GM19324 (cell line): ENCODE data around the gene SPTLC3.

Experiments
- ATAC-seq: cut with Tn5 transposase; IDR thresholded peaks from one replicate; pipeline ENCODE4 v1.9.1; 2021; ENCODE audit warnings: mild to moderate bottlenecking, moderate library complexity; ENCODE audit not compliant: unreplicated experiment, low FRiP score

SPTLC3 gene

GRCh38 chr20:13128173-13128572 lies 119.4 kb downstream of the SPTLC3 start:
- ATAC-seq: no peak

- ATAC-seq: no peak
Measured at GRCh38 chr20:13130061-13130706, 121.4 kb downstream of the SPTLC3 start.

GRCh38 chr20:13130707-13131103 lies 121.9 kb downstream of the SPTLC3 start:
- ATAC-seq: no peak

DNA sequence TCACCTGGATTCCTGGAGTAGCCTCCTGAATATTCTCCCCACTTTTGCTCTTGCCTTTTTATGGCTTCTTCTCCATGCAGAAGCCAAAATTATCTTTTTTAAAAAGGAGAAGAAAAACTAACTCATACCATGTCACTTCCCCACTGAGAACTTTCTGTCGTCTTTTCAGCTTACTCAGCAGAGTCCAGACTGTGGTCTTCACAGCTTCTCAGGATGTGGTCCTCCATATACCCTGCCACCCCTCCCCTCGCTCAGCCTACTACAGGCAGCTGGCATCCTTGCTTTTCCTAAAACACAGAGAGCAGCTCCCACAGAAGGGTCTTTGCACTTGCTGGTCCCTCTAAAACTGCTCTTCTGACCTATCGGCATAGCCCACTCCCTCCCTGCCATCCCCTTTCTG lies 122.9 kb downstream of the SPTLC3 start:
- no peak for ATAC-seq

GRCh38 chr20:13139459-13140150 lies 130.8 kb downstream of the SPTLC3 start:
- no peak for ATAC-seq

- ATAC-seq: no peak
Measured at GRCh38 chr20:13140201-13140600, 131.4 kb downstream of the SPTLC3 start.

GRCh38 chr20:13140775-13141174 lies 132.0 kb downstream of the SPTLC3 start:
- ATAC-seq: no peak

DNA sequence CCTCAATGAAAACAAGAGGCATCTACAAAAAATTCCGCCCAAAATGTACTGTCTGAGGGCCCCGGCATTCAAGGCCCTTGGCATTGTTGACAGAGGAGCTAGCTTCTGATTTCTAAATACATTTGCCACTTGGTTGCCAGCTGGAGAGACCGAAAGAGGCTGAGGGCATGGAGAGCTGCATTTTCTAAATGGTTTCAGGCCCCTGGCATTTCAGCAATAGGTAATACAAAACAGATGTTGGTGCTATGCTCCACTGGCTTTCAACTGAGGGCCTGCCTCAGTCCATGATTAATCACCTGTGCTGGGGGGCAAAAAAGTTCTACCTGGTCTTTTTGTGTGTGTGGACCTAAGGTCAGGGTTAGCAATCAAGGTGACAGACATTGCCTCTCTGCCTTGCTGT lies 132.8 kb downstream of the SPTLC3 start:
- ATAC-seq: no peak

GRCh38 chr20:13142143-13142542 lies 133.4 kb downstream of the SPTLC3 start:
- no peak for ATAC-seq

GRCh38 chr20:13147071-13147963 lies 138.5 kb downstream of the SPTLC3 start:
- ATAC-seq: no peak

DNA sequence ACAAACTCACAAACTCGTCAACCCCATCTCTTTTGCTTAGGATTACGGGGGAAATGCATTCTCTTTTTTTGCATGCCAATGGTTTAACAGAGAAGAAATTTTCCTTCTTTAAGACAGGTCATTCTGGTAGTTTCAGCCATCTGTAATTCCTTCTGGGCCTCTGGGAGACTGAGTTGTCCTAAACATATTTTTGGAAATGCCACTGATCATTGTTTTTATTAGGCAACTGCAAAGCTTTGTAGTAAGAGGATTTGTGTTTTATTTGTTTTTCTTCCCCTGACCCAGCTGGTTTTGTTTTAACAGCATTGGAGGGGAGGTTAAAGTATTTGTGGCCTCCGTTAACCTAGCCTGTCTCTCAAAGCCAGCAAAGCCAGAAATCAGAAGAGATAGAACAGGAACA lies 139.2 kb downstream of the SPTLC3 start:
- ATAC-seq: no peak

DNA sequence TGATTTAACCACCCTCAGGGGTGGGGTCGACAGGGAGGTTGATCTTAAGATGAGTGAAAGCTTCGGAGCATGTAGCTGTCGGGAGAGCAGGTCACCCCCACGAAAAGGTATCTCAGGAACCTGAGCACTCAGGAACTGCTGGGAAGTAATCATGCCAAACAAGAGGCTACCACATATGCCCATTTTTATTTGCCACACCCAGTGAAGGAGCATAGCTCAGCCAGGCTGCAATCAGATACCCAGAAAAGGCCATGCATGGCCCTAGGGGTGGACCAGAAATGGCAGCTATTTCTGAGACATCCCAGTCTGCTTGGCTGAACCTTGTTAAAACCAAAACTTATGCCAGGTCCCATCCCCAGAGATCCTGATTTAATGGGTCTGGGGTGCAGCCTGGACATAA lies 139.6 kb downstream of the SPTLC3 start:
- ATAC-seq: no peak

DNA sequence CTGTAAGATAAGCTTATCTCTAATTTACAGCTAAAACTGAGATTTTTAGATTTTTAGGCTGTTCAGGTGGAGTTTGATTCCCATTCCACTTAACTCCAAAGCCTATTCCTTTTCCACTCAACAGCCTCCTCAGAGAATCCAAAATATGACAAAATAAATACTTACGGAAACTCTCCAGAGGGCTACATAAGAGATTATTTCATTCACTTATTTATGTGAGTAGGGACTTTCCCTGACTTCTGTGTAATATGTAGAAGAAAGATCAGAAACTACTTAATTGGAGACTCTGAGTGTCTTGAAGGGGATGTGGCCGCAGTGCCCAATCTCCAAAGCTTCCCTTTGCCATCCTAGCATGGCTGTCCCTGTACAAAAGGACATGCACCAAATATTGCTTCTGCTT lies 140.2 kb downstream of the SPTLC3 start:
- ATAC-seq: no peak

GRCh38 chr20:13149371-13150105 lies 140.8 kb downstream of the SPTLC3 start:
- ATAC-seq: no peak

DNA sequence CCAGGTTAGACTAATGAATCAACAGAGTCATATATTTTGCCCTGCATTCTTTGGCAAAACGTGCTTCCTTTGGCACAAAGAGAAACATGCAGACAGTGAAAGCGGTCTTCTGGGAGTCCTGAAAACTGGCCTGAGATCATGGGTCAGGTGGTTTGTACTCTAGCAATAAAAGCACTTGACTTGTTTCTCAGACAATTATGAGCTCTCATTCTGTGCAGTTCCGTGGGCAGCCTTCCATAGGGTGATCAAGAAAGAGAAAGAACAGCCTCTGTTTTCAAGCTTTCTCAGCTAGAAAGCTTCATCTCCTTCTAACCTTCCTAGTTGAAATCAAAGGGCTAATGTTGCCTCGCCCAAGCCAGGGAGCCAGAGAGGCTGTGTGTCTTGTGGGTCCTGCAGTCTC lies 149.6 kb downstream of the SPTLC3 start:
- no peak for ATAC-seq

- no peak for ATAC-seq
Measured at GRCh38 chr20:13159889-13160288, 151.1 kb downstream of the SPTLC3 start.

GRCh38 chr20:13165203-13165602 lies 156.4 kb downstream of the SPTLC3 start:
- ATAC-seq: no peak

- no peak for ATAC-seq
Measured at GRCh38 chr20:13166011-13166410, 157.2 kb downstream of the SPTLC3 start.

DNA sequence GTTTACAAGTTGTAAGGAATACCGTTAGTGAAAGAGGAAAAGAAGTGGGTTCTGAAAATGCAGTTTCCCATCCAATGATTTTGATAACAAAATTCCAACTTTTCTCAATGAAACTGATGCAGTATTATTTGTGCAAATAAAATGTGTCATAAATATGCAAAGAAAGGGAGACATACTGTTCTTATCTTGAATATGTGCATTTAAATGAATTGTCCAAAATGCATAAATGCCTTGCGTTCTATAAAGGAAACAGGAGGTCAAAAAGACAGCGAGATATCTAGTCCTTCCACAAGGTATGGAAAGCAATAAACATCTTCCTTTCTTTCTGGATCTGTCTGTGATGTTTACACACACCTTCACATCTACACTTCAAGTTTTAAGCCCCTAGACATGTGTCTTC lies 157.7 kb downstream of the SPTLC3 start:
- no peak for ATAC-seq

DNA sequence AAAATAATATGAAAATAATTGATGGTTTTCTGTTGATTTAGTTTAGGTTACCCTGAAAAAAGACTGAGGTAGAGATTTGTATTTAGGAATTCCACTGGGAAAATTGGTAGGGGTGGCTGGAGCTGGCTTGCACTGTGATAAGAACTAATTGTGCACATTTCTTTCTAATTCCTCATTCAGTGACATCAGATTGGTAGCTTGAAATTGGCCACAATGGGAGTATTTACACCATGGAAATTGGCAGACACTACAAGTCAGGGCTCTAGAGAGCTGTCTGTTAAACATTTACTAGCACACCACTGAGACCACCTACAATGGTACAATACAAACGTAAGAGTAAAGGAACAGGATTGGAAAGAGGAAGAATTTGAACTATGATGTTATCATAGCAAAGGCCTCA lies 160.3 kb downstream of the SPTLC3 start:
- ATAC-seq: no peak

- ATAC-seq: no peak
Measured at GRCh38 chr20:13170771-13171170, 162.0 kb downstream of the SPTLC3 start.
